Suprapubic skin (tissue), 4 donors: Measurements from ENCODE around the gene SLC25A2. TPM values are rescaled to one million over a fixed set of nuclear protein-coding genes. Genes with fewer than 3 reads are reported as not detected.
"Not testable (repeated sequence)": the region's sequence is repeated elsewhere in the genome, so short reads cannot be mapped to it uniquely, and the experiment has no call there.

Experiments
- DNase-seq, 2 donors: peaks; one replicate each; pipeline ENCODE4 v3.0.0-alpha.2; 2019; ENCODE audit warnings: low spot score in 2 of 2
- H3K27ac ChIP-seq: fragments of 200-600 bp; sonication (generic); one replicate; pipeline ENCODE4 v1.5.1; 2019
- H3K27me3 ChIP-seq: fragments of 200-600 bp; sonication (generic); one replicate; pipeline ENCODE4 v1.5.1; 2019
- H3K36me3 ChIP-seq: fragments of 200-600 bp; sonication (generic); one replicate; pipeline ENCODE4 v1.5.1; 2019
- H3K4me1 ChIP-seq: fragments of 200-600 bp; sonication (generic); one replicate; pipeline ENCODE4 v1.5.1; 2019
- H3K4me3 ChIP-seq: fragments of 200-600 bp; sonication (generic); one replicate; pipeline ENCODE4 v1.5.1; 2019; ENCODE audit warnings: mild to moderate bottlenecking
- H3K9me3 ChIP-seq: fragments of 200-600 bp; sonication (generic); one replicate; pipeline ENCODE4 v1.5.1; 2019
- EP300 ChIP-seq: sonication (generic); formaldehyde crosslinking; IDR thresholded peaks from one replicate; pipeline ENCODE4 v1.6.1; 2017; ENCODE audit warnings: antibody characterized with exemption
- POLR2A ChIP-seq, 2 donors: fragments of 450-650 bp; IDR thresholded peaks; one replicate each; pipeline ENCODE4 v1.6.1; 2017; ENCODE audit warnings: antibody characterized with exemption in 2 of 2, mild to moderate bottlenecking in 2 of 2, moderate library complexity in 2 of 2
- POLR2AphosphoS5 ChIP-seq, 3 donors: sonication (generic); formaldehyde crosslinking; IDR thresholded peaks; one replicate each; pipeline ENCODE4 v1.6.1; 2017; ENCODE audit warnings: antibody characterized with exemption in 3 of 3
- WGBS: methylation state at CpG from one replicate; pipeline ENCODE4 v1.1.5; 2018; 5-methylcytosine and 5-hydroxymethylcytosine counted together
- total RNA-seq, 4 donors: library from RNA; depleted of rRNA; stranded (reverse); fragments of >200 nt; gene quantifications; one replicate each; pipeline ENCODE4 v1.1.0, GENCODE V29; 2016
- TF ChIP-seq, protein P1 (sequence below), 2 donors: fragments of 200-600 bp in 1 of 2; fragments of 450-650 bp in 1 of 2; sonication (generic) in 1 of 2; IDR thresholded peaks; one replicate each; pipeline ENCODE4 v1.5.1; 2016 to 2019; ENCODE audit warnings: antibody characterized with exemption in 2 of 2, mild to moderate bottlenecking in 1 of 2, moderate library complexity in 1 of 2

The SLC25A2 gene
- total RNA-seq, 4 donors from 2014 or later, result 0.57 to 4.5 (median 0.99) TPM

DNA sequence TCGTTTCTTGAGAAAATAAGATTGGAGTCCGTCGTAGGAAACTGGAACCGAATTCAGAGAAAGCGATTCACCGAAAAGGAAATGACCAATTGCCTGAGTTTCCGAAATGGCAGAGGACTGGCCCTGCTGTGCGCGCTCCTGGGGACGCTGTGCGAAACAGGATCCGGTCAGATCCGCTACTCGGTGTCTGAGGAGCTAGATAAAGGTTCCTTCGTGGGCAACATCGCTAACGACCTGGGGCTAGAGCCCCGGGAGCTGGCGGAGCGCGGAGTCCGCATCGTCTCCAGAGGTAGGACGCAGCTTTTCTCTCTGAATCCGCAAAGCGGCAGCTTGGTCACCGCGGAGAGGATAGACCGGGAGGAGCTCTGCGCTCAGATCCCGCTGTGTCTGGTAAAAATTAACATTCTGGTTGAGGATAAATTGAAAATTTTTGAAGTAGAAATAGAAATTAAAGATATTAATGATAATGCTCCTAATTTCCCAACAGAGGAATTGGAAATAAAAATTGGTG lies 40.2 kb upstream of the SLC25A2 start:
- TF ChIP-seq POLR2A (IDR thresholded peaks at IDR 0.05) (no peak), EP300 (no peak), POLR2AphosphoS5 (IDR thresholded peaks at IDR 0.05) (no peak)
- TF ChIP-seq, protein P1, sequence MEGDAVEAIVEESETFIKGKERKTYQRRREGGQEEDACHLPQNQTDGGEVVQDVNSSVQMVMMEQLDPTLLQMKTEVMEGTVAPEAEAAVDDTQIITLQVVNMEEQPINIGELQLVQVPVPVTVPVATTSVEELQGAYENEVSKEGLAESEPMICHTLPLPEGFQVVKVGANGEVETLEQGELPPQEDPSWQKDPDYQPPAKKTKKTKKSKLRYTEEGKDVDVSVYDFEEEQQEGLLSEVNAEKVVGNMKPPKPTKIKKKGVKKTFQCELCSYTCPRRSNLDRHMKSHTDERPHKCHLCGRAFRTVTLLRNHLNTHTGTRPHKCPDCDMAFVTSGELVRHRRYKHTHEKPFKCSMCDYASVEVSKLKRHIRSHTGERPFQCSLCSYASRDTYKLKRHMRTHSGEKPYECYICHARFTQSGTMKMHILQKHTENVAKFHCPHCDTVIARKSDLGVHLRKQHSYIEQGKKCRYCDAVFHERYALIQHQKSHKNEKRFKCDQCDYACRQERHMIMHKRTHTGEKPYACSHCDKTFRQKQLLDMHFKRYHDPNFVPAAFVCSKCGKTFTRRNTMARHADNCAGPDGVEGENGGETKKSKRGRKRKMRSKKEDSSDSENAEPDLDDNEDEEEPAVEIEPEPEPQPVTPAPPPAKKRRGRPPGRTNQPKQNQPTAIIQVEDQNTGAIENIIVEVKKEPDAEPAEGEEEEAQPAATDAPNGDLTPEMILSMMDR (IDR thresholded peaks at IDR 0.05), result no peak
- 25% methylated on average over 31 of the region's 31 CpGs for WGBS
- no peaks in the 10 kb centered on the region for H3K36me3 ChIP-seq
- no peak for DNase-seq
- H3K4me1 ChIP-seq, result peaks cover 1% of the 10 kb centered on the region
- H3K27ac ChIP-seq, result no peak overlapping the region
- peaks cover 6% of the 10 kb centered on the region for H3K27me3 ChIP-seq
- H3K9me3 ChIP-seq, result peaks cover 23% of the 10 kb centered on the region
- peak overlapping the region; percentile 17 for H3K4me3 ChIP-seq

DNA sequence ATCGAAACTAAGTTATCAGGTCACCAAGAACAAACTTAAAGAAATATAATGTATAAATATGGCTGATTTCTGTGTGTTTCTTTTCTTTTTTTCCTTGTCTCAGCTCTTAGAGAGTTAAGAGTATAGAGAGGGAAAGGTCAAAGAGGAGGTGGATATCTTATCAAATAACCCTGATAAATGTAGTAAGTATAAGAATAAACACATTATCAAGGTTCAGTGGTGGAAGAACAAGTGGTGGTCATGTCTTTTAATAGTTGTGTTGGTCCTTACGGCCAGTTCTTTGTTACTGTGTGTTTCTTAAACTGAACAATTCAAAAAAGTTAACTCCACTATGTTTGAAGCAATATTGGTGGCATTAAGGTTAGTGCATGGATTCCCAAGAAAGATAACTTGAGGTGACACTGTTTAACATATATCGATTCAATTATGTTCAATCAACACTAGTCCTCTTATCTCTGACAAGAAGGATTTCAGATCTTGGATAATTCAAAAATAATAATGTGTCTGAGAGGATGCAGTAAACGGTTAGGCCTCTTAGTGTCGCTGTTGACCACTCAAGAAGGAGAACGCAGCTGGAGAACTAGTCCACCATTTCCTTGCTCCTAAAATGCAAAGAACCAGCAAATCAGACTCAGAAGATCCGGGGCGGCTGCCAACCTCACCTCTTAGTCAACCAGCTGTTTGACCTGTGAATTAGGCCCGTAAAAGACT lies 39.5 kb upstream of the SLC25A2 start, which contains the start of gene PCDHGA3:
Gene PCDHGA3 (plus strand): TSS at position 588 of the 711 bp plus-strand sequence. CDS start 205 bp downstream, outside the sequence.
- Histone ChIP-seq H3K36me3 (no peaks in the 10 kb centered on the region), H3K27ac (no peak within 1 kb of the TSS), H3K27me3 (peaks cover 8% of the 10 kb centered on the region), H3K4me1 (peaks cover 4% of the 10 kb centered on the region), H3K9me3 (peaks cover 26% of the 10 kb centered on the region), H3K4me3 (peak within 1 kb of the TSS; percentile 17)
- 27% methylated on average over 9 of the region's 9 CpGs for WGBS
- TF ChIP-seq POLR2AphosphoS5 (IDR thresholded peaks at IDR 0.05) (no peak), POLR2A (IDR thresholded peaks at IDR 0.05) (no peak), EP300 (no peak)
- TF ChIP-seq, protein P1 (IDR thresholded peaks at IDR 0.05), result no peak
- no peak for DNase-seq

DNA sequence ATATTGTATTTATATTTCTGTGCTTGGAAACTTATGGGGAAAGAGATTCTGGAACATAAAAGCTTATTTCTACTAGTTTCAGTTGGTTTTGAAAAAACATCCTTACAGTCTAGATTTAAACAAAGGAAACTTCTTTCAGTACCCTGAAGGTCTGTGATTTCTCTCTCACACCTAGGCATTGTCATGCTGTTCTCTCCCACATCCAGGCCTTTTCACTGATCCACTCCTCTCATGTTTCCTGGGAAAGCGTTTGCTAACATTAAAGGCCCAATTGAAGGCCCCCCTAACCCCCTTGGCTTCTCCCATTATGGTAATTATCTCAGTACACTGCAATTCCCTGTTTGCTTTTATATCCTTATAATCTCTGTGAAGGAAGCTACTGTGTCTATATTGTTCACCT lies 38.9 kb upstream of the SLC25A2 start:
- peaks cover 12% of the 10 kb centered on the region for H3K27me3 ChIP-seq

DNA sequence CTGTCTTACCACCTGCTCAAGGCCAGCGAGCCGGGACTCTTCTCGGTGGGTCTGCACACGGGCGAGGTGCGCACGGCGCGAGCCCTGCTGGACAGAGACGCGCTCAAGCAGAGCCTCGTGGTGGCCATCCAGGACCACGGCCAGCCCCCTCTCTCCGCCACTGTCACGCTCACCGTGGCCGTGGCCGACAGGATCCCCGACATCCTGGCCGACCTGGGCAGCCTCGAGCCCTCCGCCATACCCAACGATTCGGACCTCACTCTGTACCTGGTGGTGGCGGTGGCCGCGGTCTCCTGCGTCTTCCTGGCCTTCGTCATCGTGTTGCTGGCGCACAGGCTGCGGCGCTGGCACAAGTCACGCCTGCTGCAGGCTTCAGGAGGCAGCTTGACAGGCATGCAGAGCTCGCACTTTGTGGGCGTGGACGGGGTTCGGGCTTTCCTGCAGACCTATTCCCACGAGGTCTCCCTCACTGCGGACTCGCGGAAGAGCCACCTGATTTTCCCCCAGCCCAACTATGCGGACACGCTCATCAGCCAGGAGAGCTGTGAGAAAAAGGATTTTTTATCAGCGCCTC lies 37.0 kb upstream of the SLC25A2 start:
- peaks cover 35% of the 10 kb centered on the region for H3K9me3 ChIP-seq
- WGBS, result 69% methylated on average over 11 of the region's 45 CpGs
- not testable (repeated sequence) for DNase-seq, H3K27ac ChIP-seq, H3K4me1 ChIP-seq, H3K4me3 ChIP-seq, H3K36me3 ChIP-seq
- peaks cover 16% of the 10 kb centered on the region for H3K27me3 ChIP-seq

More for the DNA sequence above, 38.9 kb upstream of the SLC25A2 start:
- Histone ChIP-seq H3K36me3 (no peaks in the 10 kb centered on the region), H3K4me3 (no peak overlapping the region), H3K27ac (no peak overlapping the region), H3K9me3 (peaks cover 31% of the 10 kb centered on the region), H3K4me1 (peaks cover 4% of the 10 kb centered on the region)
- no peak for DNase-seq
- 28% methylated on average over 1 of the region's 1 CpG for WGBS
- TF ChIP-seq EP300, result no peak
- TF ChIP-seq, protein P1 (IDR thresholded peaks at IDR 0.05), result no peak
- TF ChIP-seq POLR2A (IDR thresholded peaks at IDR 0.05), result no peak
- TF ChIP-seq POLR2AphosphoS5 (IDR thresholded peaks at IDR 0.05), result no peak

DNA sequence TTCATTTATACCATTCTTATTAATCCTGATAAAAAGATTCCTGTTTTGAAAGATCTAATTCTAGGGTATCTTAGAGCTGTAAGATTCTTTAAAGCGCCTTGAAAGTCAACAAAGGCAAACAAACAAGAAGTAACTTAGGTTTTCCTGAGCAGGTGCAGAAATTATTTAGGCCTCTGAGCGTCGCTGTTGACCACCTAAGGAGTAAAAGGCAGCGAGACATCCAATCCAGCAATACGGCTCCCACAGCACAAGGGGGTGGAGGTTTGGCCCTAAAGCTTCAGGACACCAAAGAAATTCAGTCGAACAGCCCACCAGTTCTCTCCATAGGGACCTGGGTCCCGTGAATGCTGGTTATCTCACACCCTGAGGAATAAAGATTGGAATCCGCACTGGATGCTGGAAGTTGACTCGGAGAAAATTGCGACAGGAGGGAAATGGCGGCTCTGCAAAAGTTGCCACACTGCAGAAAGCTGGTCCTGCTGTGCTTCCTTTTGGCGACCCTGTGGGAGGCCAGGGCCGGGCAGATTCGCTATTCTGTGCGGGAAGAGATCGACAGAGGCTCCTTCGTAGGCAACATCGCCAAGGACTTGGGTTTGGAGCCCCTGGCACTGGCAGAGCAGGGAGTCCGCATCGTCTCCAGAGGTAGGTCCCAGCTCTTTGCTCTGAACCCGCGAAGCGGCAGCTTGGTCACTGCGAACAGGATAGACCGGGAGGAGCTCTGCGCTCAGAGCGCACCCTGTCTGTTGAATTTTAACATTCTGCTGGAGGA lies 34.9 kb upstream of the SLC25A2 start, which contains the start of gene PCDHGA2:
Gene PCDHGA2 (plus strand): TSS at position 223 of the 769 bp plus-strand sequence.
- peaks cover 24% of the 10 kb centered on the region for H3K27me3 ChIP-seq
- peaks cover 4% of the 10 kb centered on the region for H3K4me1 ChIP-seq
- TF ChIP-seq EP300 (no peak), POLR2AphosphoS5 (IDR thresholded peaks at IDR 0.05) (no peak), POLR2A (IDR thresholded peaks at IDR 0.05) (no peak)
- TF ChIP-seq, protein P1 (IDR thresholded peaks at IDR 0.05), result peak in 1 of 2 donors; percentile 1
- whole genome bisulfite sequencing, result 15% methylated on average over 22 of the region's 27 CpGs
- no peaks in the 10 kb centered on the region for H3K36me3 ChIP-seq
- DNase-seq, result no peak
- H3K9me3 ChIP-seq, result peaks cover 22% of the 10 kb centered on the region
- peak within 1 kb of the TSS; percentile 37 for H3K4me3 ChIP-seq
- no peak within 1 kb of the TSS for H3K27ac ChIP-seq

DNA sequence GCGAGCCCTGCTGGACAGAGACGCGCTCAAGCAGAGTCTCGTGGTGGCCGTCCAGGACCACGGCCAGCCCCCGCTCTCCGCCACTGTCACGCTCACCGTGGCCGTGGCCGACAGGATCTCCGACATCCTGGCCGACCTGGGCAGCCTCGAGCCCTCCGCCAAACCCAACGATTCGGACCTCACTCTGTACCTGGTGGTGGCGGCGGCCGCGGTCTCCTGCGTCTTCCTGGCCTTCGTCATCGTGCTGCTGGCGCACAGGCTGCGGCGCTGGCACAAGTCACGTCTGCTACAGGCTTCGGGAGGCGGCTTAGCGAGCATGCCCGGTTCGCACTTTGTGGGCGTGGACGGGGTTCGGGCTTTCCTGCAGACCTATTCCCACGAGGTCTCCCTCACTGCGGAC lies 28.7 kb upstream of the SLC25A2 start:
- H3K9me3 ChIP-seq, result peaks cover 33% of the 10 kb centered on the region
- 25% methylated on average over 9 of the region's 39 CpGs for WGBS
- H3K27ac ChIP-seq, H3K4me3 ChIP-seq, DNase-seq, H3K4me1 ChIP-seq, H3K36me3 ChIP-seq: not testable (repeated sequence)
- H3K27me3 ChIP-seq, result peaks cover 46% of the 10 kb centered on the region
